CD1c-positive myeloid dendritic cell (primary cell): ENCODE data around the gene RIMBP2.

ENCODE experiments used
- DNase-seq: peaks from one replicate; pipeline ENCODE4 v3.0.0-alpha.2; 2016; ENCODE audit errors: extremely low spot score

The RIMBP2 gene

GRCh38 chr12:130504110-130504839 lies 211.8 kb downstream of the RIMBP2 start:
- no peak for DNase-seq

- DNase-seq: no peak
Measured at GRCh38 chr12:130501821-130502220, 214.3 kb downstream of the RIMBP2 start.

GRCh38 chr12:130500835-130501330 lies 215.2 kb downstream of the RIMBP2 start:
- DNase-seq: no peak

- DNase-seq: no peak
Measured at GRCh38 chr12:130499474-130499873, 216.6 kb downstream of the RIMBP2 start.

GRCh38 chr12:130498589-130499385 lies 217.3 kb downstream of the RIMBP2 start:
- DNase-seq: no peak

GRCh38 chr12:130497991-130498390 lies 218.1 kb downstream of the RIMBP2 start:
- no peak for DNase-seq

GRCh38 chr12:130497321-130497720 lies 218.8 kb downstream of the RIMBP2 start:
- DNase-seq: no peak

GRCh38 chr12:130496516-130497120 lies 219.5 kb downstream of the RIMBP2 start:
- DNase-seq: no peak

GRCh38 chr12:130495156-130495555 lies 220.9 kb downstream of the RIMBP2 start:
- no peak for DNase-seq

GRCh38 chr12:130494736-130495135 lies 221.4 kb downstream of the RIMBP2 start:
- no peak for DNase-seq

- DNase-seq: no peak
Measured at GRCh38 chr12:130493951-130494350, 222.1 kb downstream of the RIMBP2 start.

- no peak for DNase-seq
Measured at GRCh38 chr12:130491421-130492357, 224.4 kb downstream of the RIMBP2 start.

- DNase-seq: no peak
Measured at GRCh38 chr12:130490674-130491073, 225.4 kb downstream of the RIMBP2 start.

- DNase-seq: no peak
Measured at GRCh38 chr12:130489293-130489692, 226.8 kb downstream of the RIMBP2 start.

- no peak for DNase-seq
Measured at GRCh38 chr12:130488358-130488710, 227.8 kb downstream of the RIMBP2 start.

- no peak for DNase-seq
Measured at GRCh38 chr12:130487636-130488357, 228.3 kb downstream of the RIMBP2 start.

- DNase-seq: no peak
Measured at GRCh38 chr12:130486891-130487416, 229.1 kb downstream of the RIMBP2 start.

- DNase-seq: no peak
Measured at GRCh38 chr12:130486146-130486435, 230.0 kb downstream of the RIMBP2 start.

GRCh38 chr12:130485291-130486145 lies 230.6 kb downstream of the RIMBP2 start:
- DNase-seq: no peak

GRCh38 chr12:130484221-130484620 lies 231.9 kb downstream of the RIMBP2 start:
- no peak for DNase-seq
